Endothelial cell (in vitro differentiated cells): ENCODE data around the gene ITGB5. TPM values are rescaled to one million over a fixed set of nuclear protein-coding genes. Genes with fewer than 3 reads are reported as not detected.

ENCODE experiments used
- DNase-seq: peaks from one replicate; pipeline ENCODE4 v3.0.0; 2021; ENCODE audit warnings: low spot score
- H3K27ac Mint-ChIP-seq: one replicate; pipeline ENCODE4 v1.8.0; 2021; ENCODE audit warnings: mixed read lengths, inconsistent platforms; ENCODE audit not compliant: unreplicated experiment
- H3K27me3 Mint-ChIP-seq: one replicate; pipeline ENCODE4 v1.8.0; 2021; ENCODE audit warnings: mild to moderate bottlenecking, moderate library complexity, mixed read lengths, inconsistent platforms; ENCODE audit not compliant: unreplicated experiment
- H3K36me3 Mint-ChIP-seq: one replicate; pipeline ENCODE4 v1.8.0; 2021; ENCODE audit warnings: mild to moderate bottlenecking, low read depth, mixed read lengths, inconsistent platforms; ENCODE audit not compliant: unreplicated experiment
- H3K4me1 Mint-ChIP-seq: one replicate; pipeline ENCODE4 v1.8.0; 2021; ENCODE audit warnings: mild to moderate bottlenecking, mixed read lengths, inconsistent platforms; ENCODE audit not compliant: unreplicated experiment
- H3K4me3 Mint-ChIP-seq: one replicate; pipeline ENCODE4 v1.8.0; 2021; ENCODE audit warnings: mild to moderate bottlenecking, mixed read lengths, inconsistent platforms; ENCODE audit not compliant: unreplicated experiment
- H3K9me3 Mint-ChIP-seq: one replicate; pipeline ENCODE4 v1.8.0; 2021; ENCODE audit warnings: mixed read lengths, inconsistent platforms; ENCODE audit not compliant: unreplicated experiment
- total RNA-seq: library from RNA; stranded (reverse); fragmentation: NEBNext Ultra II Directional; extraction: Animal tissue kit (Norgen Biotek cat#: 25700); gene quantifications from one replicate; pipeline ENCODE4 v1.2.1, GENCODE V29; 2021; ENCODE audit not compliant: unreplicated experiment
- TF ChIP-seq, protein P1 (sequence below): fragments of 200-600 bp; sonication (generic); IDR thresholded peaks from one replicate; pipeline ENCODE4 v1.5.0; 2021; ENCODE audit warnings: antibody characterized with exemption; ENCODE audit not compliant: unreplicated experiment

Gene ITGB5
- total RNA-seq, 1 donor from 2014 or later = 55.2 TPM

DNA sequence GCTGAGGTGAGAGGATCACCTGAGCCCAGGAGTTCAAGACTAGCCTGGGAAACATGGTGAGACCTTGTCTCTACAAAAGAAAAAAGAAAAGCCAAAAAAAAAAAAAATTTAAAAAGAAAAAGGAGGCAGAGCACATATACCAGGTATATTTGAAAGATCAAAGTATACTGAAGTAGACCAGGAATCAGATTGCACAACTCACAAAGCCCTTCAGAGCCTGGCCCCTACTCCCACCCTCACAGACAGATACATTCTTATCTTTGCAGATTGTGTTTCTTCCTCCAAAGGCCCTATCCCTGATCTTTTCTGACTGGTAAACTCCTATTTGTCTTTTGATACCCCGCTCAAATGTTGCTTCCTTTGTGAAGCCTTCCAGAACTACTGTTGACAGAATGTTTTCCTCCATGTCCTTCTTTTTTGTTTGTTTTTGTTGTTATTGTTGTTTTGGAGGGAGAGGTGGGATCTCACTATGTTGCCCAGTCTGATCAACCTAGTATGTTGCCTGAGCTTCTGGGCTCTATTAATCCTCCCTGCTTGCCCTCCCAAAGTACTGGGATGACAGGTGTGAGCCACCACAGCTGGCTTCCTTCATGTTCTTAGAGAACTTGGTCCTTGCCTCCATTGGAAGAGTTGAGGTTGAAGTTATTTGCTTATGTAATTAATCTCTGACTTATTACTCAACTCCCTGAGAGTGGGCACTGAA, 9.8 kb upstream of the ITGB5 start:
- Mint-ChIP-seq H3K4me1 (no peaks in the 10 kb centered on the region), H3K4me3 (no peak overlapping the region), H3K27ac (no peak overlapping the region), H3K36me3 (no peaks in the 10 kb centered on the region), H3K9me3 (no peaks in the 10 kb centered on the region), H3K27me3 (no peaks in the 10 kb centered on the region)
- no peak for DNase-seq
- TF ChIP-seq, protein P1, sequence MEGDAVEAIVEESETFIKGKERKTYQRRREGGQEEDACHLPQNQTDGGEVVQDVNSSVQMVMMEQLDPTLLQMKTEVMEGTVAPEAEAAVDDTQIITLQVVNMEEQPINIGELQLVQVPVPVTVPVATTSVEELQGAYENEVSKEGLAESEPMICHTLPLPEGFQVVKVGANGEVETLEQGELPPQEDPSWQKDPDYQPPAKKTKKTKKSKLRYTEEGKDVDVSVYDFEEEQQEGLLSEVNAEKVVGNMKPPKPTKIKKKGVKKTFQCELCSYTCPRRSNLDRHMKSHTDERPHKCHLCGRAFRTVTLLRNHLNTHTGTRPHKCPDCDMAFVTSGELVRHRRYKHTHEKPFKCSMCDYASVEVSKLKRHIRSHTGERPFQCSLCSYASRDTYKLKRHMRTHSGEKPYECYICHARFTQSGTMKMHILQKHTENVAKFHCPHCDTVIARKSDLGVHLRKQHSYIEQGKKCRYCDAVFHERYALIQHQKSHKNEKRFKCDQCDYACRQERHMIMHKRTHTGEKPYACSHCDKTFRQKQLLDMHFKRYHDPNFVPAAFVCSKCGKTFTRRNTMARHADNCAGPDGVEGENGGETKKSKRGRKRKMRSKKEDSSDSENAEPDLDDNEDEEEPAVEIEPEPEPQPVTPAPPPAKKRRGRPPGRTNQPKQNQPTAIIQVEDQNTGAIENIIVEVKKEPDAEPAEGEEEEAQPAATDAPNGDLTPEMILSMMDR = no peak

DNA sequence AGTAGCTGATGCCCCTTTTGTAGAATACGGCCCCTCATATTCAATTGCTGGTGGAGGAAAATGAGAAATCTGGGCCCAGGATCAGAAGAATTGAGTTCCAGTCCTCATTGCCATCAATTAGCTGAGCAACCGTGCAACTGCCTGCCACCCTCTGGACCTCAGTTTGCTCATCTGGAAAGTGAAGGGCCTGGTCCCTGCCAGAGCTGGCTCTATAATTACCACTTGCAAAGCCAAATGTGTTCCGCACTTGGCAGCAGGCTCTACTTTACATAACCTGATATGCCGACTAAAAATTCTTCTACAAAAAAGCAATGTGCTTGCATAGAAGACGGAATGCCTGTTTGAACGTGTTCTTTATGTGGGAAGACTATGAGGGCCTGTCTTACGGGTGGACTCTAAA, 8.6 kb upstream of the ITGB5 start:
- H3K9me3 Mint-ChIP-seq = no peaks in the 10 kb centered on the region
- TF ChIP-seq, protein P1 = no peak
- no peak overlapping the region for H3K4me3 Mint-ChIP-seq
- H3K27me3 Mint-ChIP-seq = no peaks in the 10 kb centered on the region
- no peak overlapping the region for H3K27ac Mint-ChIP-seq
- no peaks in the 10 kb centered on the region for H3K36me3 Mint-ChIP-seq
- no peaks in the 10 kb centered on the region for H3K4me1 Mint-ChIP-seq
- no peak for DNase-seq

- Mint-ChIP-seq H3K27me3 (no peaks in the 10 kb centered on the region), H3K4me1 (no peaks in the 10 kb centered on the region), H3K9me3 (no peaks in the 10 kb centered on the region), H3K4me3 (no peak overlapping the region), H3K27ac (no peak overlapping the region), H3K36me3 (no peaks in the 10 kb centered on the region)
- no peak for DNase-seq
- TF ChIP-seq, protein P1 = no peak
These were observed 6.4 kb upstream of the ITGB5 start for GRCh38 chr3:124893526-124893925.

DNA sequence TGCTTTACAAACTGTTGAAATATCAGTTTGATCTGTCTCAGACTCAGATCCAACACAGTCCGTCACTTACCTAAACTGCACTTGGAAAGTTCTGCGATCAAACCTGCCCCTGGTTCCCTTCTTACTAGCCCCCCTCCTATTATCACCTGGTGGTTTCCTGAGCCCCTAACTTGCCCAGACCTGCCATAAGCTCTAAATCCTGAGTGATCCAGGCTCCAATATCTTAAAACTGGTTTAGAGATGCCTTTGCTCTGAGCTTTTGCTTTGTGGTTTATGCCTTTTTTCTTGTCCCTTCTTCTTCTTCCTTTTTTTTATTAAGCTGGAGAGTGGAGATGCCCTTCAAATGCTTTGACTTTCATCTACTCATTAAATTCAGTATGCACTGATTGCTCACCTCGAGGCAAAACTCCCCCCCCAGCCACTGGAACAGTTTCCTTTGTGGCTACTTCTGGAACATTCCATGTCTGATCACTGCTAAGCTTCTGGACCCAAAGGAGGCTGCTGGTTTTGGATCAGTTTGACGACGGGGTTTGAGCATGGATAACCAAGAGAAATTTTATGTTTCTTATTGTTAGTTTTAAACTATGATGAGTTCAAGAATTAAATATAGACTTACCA, 3.5 kb upstream of the ITGB5 start:
- TF ChIP-seq, protein P1 = no peak
- peaks cover 6% of the 10 kb centered on the region for H3K4me1 Mint-ChIP-seq
- peaks cover 3% of the 10 kb centered on the region for H3K27me3 Mint-ChIP-seq
- H3K36me3 Mint-ChIP-seq = no peaks in the 10 kb centered on the region
- DNase-seq = no peak
- H3K9me3 Mint-ChIP-seq = no peaks in the 10 kb centered on the region
- no peak overlapping the region for H3K27ac Mint-ChIP-seq
- H3K4me3 Mint-ChIP-seq = no peak overlapping the region
